ENCODE data around the gene ARHGEF4.

ARHGEF4 gene

DNA sequence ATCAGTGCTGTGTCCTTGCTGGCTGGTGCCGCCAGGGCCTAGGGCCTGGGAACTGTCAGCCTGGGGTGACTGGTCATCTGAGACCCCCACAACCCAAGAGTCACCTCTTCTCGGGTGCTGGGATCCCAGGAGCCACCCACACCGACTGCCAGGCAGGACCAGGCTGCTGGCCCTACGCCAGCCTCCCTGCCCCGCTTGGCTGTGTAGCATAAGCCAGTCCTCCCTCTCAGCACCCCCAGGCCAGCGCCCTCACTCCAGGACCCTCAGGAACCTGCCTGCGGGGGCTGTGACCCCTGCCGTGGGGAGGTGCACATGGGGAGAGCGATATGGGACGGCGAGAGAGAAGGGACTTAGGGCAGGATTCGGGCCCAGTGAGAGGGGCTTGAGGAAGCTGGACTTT, 9.5 kb downstream of the ARHGEF4 start:
- TF ChIP-seq, protein P1, sequence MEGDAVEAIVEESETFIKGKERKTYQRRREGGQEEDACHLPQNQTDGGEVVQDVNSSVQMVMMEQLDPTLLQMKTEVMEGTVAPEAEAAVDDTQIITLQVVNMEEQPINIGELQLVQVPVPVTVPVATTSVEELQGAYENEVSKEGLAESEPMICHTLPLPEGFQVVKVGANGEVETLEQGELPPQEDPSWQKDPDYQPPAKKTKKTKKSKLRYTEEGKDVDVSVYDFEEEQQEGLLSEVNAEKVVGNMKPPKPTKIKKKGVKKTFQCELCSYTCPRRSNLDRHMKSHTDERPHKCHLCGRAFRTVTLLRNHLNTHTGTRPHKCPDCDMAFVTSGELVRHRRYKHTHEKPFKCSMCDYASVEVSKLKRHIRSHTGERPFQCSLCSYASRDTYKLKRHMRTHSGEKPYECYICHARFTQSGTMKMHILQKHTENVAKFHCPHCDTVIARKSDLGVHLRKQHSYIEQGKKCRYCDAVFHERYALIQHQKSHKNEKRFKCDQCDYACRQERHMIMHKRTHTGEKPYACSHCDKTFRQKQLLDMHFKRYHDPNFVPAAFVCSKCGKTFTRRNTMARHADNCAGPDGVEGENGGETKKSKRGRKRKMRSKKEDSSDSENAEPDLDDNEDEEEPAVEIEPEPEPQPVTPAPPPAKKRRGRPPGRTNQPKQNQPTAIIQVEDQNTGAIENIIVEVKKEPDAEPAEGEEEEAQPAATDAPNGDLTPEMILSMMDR (IDR thresholded peaks at IDR 0.05): no peak

DNA sequence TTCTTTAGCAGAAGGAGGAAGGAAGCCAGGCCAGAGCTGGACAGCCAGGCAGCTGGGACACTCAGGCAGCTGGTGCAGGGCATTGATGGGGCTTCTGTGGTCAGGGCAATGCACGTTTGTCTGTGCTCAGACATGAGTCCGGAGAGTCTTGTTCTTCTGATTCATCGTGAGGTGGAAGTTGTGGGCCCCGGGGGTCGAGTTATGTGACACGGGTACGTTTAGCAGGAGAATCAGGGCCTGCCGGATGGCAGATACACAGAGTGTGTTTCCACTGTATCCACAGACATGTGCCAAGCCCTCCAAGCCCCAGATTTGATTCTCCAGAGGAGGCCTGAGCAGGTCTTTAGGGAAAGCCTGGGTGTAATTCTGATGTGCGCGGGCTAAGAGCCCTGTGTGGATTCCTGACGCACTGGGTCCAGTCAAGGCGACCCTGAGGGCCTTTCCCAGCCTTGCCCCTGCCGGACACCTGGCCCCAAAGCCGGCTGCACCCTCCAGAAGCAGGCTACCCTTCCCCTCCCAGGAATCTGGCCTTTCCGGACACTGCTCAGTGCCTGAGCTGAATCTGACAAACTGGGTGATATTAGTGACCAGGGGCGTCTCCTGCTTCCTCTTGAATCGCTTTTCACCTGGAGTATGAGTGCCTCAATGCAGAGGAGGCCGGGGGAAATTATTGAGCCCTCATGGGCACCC, 10.1 kb downstream of the ARHGEF4 start:
- TF ChIP-seq, protein P1 (IDR thresholded peaks at IDR 0.05): no peak

- TF ChIP-seq, protein P1 (IDR thresholded peaks at IDR 0.05): no peak
Observed at GRCh38 chr2:130847776-130848525, 11.2 kb downstream of the ARHGEF4 start.

GRCh38 chr2:130848526-130849210, 12.0 kb downstream of the ARHGEF4 start:
- TF ChIP-seq, protein P1 (IDR thresholded peaks at IDR 0.05): no peak

DNA sequence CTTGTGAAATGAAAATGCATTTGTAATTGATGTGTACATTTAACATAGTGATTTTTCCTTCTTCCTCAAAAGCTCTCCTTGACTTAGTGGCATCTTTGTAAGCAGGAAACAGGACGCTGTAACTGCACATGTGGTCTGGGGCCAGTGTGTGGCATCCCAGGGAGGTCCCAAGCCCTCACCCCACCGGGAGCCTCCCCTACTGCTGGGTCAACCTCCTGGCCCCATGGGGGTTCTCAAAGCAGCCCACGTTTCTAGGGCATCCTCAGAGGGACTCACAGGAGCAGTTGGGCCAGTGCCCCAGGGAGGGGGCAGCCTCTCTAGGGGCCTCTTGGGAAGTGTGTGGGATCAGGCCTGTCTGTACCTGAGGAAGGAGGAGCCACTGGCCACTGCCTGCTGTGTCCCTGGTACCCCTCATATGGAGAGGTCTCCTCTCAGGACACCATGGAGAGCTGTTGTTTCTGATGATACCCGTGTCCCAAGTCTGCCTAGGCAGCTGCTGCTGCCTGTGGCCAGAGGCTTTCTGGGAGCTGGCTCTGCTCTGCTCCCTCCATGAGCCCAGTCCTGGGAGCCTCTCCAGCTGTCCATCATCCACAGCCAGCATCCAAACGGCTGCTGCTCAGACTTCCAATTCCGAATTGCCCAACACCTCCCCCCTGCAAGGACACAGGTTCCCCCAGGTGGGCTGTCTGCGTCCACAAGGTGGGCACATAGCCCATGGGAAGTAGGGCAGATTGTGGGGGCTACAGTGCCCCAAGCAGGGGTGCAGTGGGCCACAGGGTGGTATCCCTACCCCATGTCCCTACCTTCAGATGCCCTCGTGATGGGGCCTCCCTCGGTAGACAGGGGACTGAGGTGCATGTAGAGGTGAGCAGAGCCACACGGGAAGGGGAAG, 13.4 kb downstream of the ARHGEF4 start:
- TF ChIP-seq, protein P1 (IDR thresholded peaks at IDR 0.05): no peak

DNA sequence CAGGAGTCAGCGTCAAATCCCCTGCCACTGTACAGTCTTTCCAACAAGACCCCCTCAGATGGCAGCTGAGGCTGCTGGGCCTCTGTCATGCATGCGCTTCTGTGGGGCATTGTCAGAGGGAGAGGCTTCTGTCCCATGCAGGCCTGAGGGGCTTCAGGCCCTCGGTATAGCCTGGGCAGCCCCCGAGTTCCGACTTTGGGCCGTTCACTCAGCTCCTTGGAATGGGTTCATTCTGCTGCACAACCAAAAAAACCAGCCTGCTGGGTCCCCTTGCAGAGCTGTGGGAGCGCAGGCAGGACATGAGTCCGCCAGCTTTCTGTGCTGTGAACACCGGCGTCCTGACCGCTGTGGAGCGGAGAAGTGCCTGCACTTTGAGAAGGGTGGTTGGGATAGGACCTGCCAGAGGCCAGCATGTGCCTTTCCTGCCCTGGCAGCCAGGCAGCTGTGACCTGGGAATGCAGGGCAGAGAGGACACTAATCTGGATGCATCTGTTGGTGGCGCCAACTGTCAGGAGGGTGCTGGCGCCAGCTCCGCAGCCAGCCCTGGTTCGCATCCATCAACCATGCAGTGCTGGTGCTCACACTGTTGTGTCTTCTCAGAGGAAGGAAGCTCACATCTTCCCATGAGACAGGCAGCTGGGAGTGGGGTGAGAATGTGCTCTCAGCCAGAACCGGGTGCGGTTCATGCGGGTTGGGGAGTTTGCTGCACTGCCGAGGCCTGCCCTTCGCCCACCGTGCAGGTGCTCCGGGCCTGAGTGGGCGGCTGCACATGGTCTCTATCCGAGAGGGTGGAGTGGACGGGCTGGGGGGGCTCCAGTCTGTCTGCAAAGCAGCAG, 14.3 kb downstream of the ARHGEF4 start:
- TF ChIP-seq, protein P1 (IDR thresholded peaks at IDR 0.05): no peak

Measured in LNCAP (cell line).